Limb (tissue), 2 donors: ENCODE data around the gene RIPPLY3.
A peak's percentile ranks its signal among the peaks of the same experiment; 100 is the strongest.

Experiments used
- DNase-seq, 2 donors: peaks; one replicate each; pipeline ENCODE4 v3.0.0-alpha.2; 2016; ENCODE audit errors: extremely low spot score in 2 of 2

RIPPLY3 gene

GRCh38 chr21:37059181-37059580 is 52.7 kb downstream of the RIPPLY3 start:
- DNase-seq = no peak

GRCh38 chr21:37060296-37060695 is 53.8 kb downstream of the RIPPLY3 start:
- DNase-seq = peak; percentile 77 to 78

GRCh38 chr21:37061926-37062592 is 55.6 kb downstream of the RIPPLY3 start:
- DNase-seq = no peak

- no peak for DNase-seq
These were observed 56.1 kb downstream of the RIPPLY3 start for GRCh38 chr21:37062593-37062935.

- no peak for DNase-seq
These were observed 56.9 kb downstream of the RIPPLY3 start for GRCh38 chr21:37063433-37063832.

GRCh38 chr21:37064841-37065240 is 58.3 kb downstream of the RIPPLY3 start:
- no peak for DNase-seq

- DNase-seq = no peak
These were observed 59.2 kb downstream of the RIPPLY3 start for GRCh38 chr21:37065561-37066177.
